HG02642 (cell line): ENCODE results near the gene MAPK4.
"Not testable (repeated sequence)": the region's sequence is repeated elsewhere in the genome, so short reads cannot be mapped to it uniquely, and the experiment has no call there.

Experiments used
- ATAC-seq: cut with Tn5 transposase; IDR thresholded peaks from one replicate; pipeline ENCODE4 v1.9.1; 2021; ENCODE audit warnings: mild to moderate bottlenecking; ENCODE audit not compliant: unreplicated experiment, poor library complexity

Gene MAPK4

DNA sequence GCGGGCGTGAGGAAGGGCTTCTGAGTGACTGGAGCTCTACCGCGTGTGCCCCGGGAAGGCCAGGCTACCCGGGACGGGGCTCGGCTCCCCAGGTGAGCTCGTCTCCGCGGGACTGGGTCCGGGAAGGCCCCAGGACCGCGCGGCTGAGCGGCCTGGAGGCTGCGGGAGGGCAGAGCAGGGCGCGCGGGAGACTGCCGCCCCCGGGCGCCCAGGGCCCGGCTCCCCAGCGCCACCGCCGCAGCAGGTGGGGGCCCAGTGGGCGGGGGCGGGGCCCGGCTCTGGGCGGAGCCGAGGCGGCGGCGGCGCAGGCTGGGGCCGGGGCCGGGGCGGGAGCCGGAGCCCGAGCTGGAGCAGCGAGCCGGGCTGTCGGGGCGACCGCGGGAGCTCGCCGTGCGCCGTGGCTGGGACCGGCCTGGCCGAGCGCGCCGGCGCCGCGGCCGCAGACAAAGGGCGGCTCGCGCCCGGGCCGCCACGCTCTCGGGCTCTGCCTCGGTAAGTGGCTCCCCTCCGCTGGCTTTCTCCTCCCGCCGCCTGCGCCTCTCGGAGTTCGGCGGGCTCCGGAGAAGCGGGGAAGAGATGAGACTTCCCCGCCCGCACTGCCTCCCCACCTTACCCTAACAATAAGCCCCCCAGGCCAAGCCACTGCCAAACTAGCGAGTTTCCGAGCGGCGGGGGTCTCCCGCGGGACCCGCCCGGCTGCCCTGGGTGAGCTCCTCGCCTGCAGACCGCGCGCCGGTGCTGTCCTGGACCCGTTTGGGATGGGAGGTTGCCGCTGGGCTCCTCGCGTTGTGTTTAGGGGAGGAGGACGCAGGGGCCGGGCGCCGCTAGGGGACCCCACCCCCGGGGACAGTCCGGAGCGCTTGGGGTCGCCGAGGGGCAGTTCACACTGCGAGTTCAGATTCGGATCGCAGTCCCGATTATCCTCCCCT, at the start of gene MAPK4:
Gene MAPK4, plus strand, starts transcription at position 336 of the 929 bp plus-strand sequence. CDS start 103,872 bp downstream, outside the sequence.
- ATAC-seq = peak; percentile 72

DNA sequence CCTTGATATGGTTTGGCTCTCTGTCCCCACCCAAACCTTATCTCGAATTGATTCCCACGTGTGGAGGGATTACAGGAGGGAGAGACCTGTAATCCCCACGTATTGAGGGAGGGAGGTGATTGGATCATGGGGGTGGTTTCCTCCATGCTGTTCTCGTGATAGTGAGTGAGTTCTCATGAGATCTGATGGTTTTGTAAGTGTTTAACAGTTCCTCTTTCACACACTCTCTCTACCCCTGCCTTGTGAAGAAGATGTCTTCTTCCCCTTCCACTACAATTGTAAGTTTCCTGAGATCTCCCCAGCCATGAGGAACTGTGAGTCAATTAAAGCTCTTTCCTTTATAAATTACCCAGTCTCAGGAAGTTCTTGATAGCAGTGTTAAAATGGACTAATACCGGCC, 42.6 kb upstream of the MAPK4 start:
- ATAC-seq = not testable (repeated sequence)

DNA sequence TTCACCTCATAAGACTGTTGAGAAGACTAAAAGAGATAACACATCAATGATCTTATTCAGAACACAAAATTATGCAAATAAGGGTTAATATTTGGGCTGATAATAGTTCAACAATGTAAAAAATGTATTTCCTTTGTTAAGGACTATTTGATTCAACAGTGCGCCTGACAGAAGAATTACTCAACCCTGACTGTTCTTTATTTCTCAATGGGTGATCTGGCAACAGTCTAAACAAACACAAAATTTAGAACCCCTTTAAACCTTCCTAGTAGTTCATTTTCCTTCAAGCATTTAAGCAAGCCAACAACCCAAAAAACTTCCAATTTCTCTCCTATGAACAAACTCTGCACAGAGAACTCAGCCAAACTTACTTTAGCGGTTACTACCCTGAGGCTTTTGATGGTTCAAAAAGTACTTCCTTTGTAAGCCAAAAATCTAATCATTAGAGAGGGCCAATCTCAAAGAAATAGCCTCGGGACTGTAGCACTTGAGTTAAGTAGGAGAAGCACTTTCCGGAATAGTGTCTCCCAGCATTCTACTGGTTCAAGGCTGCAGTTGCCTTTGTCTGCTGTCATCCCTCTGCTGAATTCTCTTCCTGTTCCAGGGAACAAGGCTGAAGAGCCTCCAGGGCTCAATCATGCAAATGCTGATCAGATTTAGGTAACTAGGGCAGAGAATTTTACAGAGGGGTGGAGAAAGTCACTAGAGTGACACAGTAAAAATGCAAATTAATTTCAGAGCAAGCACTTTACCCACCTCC, 40.9 kb upstream of the MAPK4 start:
- no peak for ATAC-seq

DNA sequence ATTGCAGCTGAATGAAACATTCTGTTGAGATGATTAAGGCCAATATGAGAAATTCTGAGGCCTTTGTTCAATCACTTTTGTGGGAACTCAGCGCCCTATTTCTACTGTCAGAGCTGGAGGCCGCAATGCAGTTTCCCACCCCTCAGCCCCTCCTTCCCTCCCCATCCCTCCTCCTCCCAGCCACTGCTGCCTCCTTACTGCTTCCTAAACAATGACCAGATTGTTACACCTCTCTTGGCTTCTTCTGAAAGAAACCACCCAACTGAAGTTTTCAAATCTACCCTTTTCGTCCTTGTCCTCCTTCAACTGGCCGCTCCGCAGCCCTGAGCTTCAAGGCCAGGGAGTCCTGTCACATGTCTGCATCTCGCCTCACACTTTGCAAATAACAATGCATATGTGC, 36.7 kb upstream of the MAPK4 start:
- ATAC-seq = no peak

DNA sequence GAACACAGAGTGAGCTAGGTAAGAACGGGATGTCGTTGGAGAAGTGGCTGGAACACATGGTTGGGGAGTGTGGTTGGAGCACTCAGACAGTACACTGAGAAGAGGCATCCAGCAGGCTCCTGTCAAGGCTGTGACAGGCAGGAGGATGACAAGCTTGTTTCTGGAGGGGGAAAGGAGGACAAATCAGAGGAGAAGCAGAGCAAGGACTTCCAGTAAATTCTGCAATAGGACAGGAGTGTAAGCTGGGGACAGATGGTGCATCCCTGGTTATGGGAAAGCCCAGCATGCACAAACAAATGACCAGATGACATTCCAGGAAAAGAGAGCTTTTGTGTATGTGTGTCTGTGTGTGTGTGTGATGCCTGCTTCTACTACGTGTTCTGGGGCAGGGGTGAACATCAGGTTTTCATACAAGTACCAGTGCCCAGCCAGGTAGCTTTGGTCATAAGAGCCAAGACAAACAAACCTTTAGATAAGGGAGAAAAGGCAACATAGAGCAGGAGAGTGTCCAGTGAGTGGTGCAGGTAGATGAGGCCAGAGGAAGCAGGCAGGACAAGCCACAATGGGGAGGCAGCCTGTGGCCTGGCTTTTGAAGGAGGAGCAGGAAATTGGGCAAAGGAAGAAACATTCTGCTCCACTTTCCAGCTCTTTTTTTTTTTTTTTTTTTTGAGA, 32.1 kb upstream of the MAPK4 start:
- ATAC-seq = no peak

DNA sequence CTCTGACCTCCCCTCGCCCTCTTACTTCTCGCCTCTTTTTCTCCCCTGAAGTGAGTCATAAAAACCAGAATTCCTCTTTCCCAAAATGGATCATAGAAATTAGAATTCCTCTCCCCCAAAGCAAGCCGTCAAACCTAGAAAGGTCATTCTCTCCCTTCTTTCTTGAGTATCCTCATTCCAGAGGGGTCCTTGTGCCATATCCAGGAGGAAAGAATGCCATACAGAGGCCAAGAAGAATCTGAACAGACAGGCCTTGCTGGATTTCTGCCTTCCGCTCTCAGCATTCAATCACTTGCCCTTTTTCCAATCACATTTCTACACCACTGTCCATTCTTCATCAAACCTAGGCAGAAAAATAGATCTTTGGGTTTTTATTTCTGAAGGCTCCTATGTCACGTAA, 31.1 kb upstream of the MAPK4 start:
- ATAC-seq = no peak

DNA sequence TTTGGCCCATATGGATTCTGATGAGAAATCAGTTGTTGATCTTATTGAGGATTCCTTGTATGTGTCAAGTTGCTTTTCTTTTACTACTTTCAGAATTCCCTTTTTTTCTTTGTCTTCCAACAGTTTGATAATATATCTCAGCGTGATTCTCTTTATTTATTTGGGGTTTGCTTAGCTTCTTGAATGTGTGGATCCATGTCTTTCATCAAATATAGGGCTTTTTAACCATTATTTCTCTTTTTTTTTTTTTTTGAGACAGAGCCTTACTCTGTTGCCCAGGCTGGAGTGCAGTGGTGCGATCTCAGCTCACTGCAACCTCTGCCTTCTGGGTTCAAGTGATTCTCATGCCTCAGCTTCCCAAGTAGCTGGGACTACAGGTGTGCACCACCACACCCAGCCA, 26.1 kb upstream of the MAPK4 start:
- not testable (repeated sequence) for ATAC-seq

DNA sequence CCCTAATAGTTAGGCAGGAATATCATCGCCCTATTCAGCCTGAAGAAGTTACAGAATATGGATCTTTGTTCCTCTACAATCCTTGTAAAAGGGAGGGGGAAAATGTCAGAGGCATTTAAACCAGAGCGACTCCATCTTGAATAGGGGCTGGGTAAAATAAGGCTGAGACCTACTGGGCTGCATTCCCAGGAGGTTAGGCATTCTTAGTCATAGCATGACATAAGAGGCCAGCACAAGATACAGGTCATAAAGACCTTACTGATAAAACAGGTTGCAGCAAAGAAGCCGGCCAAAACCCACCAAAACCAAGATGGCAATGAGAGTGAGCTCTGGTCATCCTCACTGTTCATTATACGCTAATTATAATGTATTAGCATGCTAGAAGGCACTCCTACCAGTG, 15.4 kb upstream of the MAPK4 start:
- ATAC-seq = not testable (repeated sequence)

DNA sequence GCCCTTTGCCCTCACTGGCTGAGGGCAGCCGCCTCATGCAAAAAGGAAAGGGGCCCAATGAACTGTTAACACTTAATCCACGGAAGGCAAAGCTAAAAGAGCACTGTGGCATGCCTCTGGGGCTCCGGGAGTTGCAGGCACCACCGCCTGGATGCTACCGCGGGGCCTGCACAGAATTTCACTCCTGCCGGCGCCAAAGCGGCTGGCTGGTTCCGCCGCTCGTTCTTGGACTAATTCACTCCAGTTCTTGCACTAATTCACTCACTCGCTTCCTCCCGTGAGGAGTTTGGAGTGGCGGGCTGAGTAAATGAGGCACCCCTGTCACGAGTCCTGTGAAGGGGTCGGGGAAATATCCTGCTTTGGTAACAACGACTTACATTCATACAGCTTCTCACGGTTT, 14.0 kb upstream of the MAPK4 start:
- ATAC-seq = no peak

DNA sequence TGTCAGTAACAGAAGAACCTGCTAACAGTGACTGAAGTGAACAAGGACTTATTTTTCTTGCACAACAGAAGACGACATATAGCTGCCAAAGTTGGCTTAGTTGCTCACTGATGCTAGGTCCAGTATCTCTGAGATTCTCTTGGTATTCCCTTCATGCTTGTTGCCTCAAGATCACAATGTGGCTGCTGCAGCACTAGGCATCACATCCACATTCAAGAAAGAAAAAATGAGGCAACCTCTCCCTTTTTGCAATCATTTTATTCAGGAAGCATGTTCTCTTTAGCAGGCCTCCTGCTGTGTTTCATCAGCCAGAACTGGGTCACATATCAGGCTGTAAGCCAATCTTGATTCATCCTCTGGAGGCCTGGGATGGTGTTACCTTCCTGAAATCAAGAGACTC, 11.7 kb upstream of the MAPK4 start:
- ATAC-seq = no peak

DNA sequence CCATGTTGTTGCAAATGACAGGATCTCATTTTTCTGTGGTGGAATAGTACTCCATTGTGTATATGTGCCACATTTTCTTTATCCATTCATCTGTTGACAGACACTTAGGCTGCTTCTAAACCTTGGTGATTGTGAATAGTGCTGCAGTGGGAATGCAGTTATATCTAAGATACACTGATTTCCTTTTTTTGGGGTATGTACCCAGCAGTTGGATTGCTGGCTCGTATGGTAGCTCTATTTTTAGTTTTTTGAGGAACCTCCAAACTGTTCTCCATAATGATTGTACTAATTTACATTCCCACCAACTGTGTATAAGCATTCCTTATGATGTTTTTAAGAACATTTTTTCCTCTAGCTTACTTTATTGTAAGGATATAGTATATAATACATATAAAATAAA, 8.2 kb upstream of the MAPK4 start:
- ATAC-seq = not testable (repeated sequence)

DNA sequence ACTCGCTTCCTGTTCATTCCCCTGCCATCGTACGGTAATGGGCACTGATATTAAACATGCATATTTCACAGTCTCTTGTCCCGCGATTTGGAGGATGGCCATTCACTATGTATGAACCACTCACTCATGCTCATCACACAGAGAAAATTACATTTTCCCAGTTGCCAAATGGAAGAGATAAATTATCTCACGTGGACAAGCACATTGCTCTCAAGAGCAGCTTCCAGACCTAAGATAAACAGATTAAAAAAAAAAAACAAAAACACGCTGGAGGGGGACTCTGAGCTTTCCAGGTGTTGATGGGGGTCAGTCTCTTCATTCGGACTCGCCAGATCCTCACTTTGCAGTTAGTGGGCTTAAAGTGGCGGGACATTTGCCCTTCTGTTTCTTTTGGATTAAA, 1.7 kb upstream of the MAPK4 start:
- ATAC-seq = no peak

DNA sequence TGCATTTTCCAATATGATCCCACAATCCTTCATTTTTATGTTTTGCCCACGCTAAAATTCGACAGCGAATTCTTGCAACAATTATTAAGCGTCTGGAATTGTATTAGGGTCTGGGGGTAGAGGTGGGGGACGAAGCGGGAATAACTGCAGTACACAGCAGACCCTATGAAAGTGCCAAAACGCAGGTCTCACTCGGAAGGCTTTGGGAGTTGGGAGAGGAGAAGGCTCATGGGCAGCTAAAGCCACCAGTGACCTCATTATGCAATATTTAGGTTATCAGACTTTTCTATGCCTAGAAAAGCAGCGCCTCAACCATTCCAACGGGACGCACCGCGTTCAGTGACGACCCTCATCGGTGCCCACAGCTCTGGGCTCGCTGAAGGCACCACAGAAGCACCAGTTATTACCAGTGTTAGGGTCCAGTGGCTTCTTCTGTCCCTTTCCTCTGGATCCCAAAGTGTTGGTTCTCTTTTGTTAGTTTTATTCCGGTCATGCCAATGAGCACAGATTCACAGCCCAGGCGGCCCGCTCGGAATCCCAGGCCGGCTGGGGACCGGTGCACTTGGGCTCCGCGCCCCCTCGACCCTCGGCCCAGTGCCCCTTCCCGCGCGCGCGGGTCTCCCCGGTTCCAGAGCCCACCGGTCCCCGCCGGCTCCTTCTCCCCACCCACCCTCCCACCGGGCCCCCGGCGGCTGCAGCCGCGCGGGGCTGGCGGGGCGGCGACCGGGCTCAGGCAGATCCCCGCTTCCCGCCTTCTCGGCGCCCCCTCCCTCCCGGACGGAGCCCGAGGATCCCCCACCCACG, 737 bp upstream of the MAPK4 start:
- ATAC-seq = no peak

DNA sequence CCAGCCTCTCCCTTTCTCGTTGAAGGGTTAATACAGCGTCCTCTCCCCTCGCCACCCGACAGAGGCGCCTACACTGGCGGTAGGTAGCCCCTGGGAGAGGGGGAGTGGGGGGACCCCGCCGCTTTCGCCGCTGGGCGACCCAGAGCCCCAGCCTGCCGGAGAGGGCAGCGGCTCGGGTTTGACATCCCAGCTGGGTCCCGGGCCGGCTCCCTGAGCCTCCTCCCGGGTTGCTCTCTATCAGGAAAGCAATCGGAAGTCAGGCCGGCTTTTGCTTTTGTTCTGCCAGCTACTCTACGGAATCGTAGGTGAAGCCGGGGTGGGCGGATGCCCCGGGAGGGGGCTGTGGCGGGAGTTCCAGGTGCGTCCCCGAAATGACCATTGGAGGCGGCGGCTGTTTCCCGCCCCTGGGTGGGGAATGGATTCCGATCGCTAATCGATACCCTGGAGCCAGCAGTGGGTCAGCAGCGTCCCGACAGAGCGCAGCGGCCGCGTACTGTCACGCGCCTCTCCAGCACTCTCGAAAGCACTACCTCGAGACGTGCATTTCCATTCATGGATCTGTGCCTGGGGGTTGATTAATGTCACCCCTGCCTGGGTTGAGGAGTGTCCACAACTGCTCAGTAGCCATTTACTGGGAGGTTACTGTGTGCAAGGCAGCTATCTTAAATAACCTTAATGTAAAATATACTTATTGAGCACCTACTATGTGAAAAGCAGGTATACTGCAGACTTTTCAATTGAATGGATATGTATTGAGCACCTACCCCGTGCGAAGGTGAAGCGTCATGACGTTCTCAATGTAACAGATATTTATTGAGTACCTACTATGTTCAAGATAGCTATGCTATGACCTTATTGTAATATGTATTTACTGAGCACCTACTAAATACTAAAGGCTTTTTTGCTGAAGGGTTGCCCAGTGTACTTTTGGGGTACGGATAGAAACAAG, 1.1 kb downstream of the MAPK4 start:
- ATAC-seq = no peak

DNA sequence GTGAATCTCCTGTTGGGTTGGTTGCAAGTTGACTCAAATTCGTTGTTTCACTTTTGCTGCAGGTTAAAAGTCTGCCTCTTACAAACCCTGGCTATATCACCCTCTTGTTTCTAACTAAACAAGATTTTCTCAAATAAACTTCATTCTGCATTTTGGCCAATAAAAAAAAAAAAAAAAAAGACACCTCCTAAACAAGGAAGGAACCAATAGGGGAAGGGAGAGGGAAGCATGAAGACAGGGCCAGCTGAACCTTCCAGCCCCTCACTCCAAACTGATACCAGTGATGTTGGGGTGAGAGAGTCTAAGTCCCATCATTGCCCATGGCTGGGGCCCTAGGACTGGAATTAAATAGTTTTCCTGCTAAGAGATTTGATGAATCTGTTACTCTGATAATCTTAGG, 2.4 kb downstream of the MAPK4 start:
- not testable (repeated sequence) for ATAC-seq

DNA sequence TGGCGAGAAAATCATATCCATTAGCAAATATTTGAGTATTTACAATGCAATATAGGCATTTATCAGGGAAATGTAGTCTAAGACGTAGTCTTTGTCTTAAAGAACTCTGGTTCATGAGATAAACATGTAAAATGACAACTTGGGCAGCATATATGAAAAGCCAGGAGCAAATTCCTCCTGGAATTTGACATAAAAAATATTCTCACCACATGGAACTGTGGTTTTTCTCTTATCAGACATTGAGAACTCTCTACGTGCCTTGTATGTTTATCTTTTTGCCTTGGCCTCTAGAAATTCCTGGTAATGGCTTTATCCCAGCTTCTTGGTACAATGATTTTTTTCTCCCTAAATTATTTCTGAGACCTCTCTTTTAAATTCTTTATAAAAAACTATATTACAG, 2.8 kb downstream of the MAPK4 start:
- no peak for ATAC-seq

DNA sequence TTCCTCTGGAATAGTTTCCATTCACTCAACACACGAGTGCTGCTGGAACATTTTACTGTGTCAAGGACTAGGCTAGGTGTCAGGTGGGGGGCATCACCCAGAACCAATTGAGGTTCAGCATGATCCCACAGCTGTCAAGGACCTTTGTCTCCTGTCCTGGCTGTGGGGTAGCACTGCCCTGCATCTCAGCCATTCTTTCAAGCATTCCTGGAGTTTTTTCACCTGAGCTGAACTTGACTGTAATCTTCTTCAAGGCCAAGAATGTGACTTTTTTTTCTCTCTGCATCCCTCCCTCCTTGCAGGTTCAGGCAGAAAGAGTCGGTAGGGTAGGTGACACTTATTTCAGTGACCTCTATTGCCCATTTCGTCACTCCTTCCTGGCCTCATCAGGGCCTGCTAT, 3.5 kb downstream of the MAPK4 start:
- no peak for ATAC-seq

DNA sequence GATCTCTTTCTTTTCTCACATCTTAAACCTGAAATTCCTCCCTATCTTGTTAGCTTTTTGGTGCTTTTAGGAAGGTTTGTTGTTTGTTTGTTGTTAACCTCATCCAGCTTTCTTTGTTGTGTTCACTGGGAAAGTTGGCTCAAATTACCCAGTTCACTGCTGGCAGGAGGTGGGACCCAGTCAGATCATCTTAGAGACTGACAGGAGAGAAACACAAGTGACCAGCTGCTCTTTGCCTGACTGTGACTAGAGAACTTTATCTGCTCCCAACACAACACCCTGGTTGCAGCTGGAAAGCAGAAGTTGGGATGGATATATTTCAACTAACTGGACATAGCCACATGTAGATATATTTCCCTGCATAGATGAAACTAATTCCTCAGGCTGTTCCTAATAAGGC, 10.0 kb downstream of the MAPK4 start:
- no peak for ATAC-seq

DNA sequence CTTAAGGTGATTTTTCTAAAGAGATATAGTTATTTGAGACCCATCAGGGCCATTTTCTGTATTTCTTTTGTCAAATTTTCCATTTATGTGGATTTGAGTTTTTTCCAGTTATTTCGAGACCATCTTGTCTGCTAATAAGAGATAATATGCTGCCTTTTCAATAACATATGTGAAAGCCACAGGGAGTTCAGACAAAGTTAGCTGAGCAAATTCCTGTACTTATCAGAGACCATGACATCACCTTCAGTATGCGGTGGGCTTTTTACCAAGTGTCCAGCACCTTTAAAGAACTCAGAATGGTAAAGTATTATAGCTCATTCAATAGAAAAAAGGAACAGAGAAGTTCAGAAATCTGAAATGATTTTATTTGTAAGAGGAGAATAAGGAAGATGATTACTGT, 11.7 kb downstream of the MAPK4 start:
- no peak for ATAC-seq
